Gastrocnemius medialis (tissue), 4 donors: ENCODE results near the gene AP5Z1.

Experiments used
- CTCF ChIP-seq, 5 experiments: fragments of 450-650 bp in 3 of 5; fragments of 200-600 bp in 2 of 5; sonication (generic) in 2 of 5; IDR thresholded peaks in 4 of 5; conservative IDR thresholded peaks in 1 of 5; 1 replicate in 4 of 5; 2 replicates in 1 of 5; pipeline ENCODE4 v1.5.1; 2016 to 2019; ENCODE audit warnings: antibody characterized with exemption in 5 of 5, mild to moderate bottlenecking in 3 of 5, moderate library complexity in 3 of 5
- POLR2A ChIP-seq, 2 donors: fragments of 450-650 bp; IDR thresholded peaks; one replicate each; pipeline ENCODE4 v1.6.1; 2017; ENCODE audit warnings: antibody characterized with exemption in 2 of 2, mild to moderate bottlenecking in 2 of 2, moderate library complexity in 2 of 2

- TF ChIP-seq CTCF (IDR thresholded peaks at IDR 0.05 in 4 of 5, conservative IDR thresholded peaks at IDR 0.05 in 1 of 5), result no peak
- TF ChIP-seq POLR2A (IDR thresholded peaks at IDR 0.05), result no peak
These were observed 64.7 kb downstream of the AP5Z1 start for GRCh38 chr7:4840079-4840501.
